Nephron (organoid): ENCODE results near the gene FAM83F.

ENCODE experiments used
- H3K27ac Mint-ChIP-seq, 3 experiments: 2 replicates each; pipeline ENCODE4 v1.8.0; 2020; ENCODE audit warnings: mixed read lengths in 3 of 3, mild to moderate bottlenecking in 2 of 3, moderate library complexity in 1 of 3
- H3K27me3 Mint-ChIP-seq: 2 replicates; pipeline ENCODE4 v1.8.0; 2021; ENCODE audit warnings: low read depth, mild to moderate bottlenecking, moderate library complexity, mixed read lengths
- H3K36me3 Mint-ChIP-seq: 2 replicates; pipeline ENCODE4 v1.8.0; 2020; ENCODE audit warnings: low read depth, mixed read lengths
- H3K4me1 Mint-ChIP-seq: 2 replicates; pipeline ENCODE4 v1.8.0; 2020; ENCODE audit warnings: mixed read lengths
- H3K4me3 Mint-ChIP-seq, 3 experiments: 2 replicates each; pipeline ENCODE4 v1.8.0; 2020; ENCODE audit warnings: mild to moderate bottlenecking in 3 of 3, mixed read lengths in 3 of 3, moderate library complexity in 2 of 3
- H3K9me3 Mint-ChIP-seq: 2 replicates; pipeline ENCODE4 v1.8.0; 2020; ENCODE audit warnings: mixed read lengths
- CTCF ChIP-seq, 3 experiments: fragments of 200-600 bp; sonication (generic); IDR thresholded peaks; one replicate each; pipeline ENCODE4 v1.5.0; 2021; ENCODE audit warnings: antibody characterized with exemption in 3 of 3; ENCODE audit not compliant: unreplicated experiment in 3 of 3

FAM83F gene

GRCh38 chr22:40030026-40030757 is 35.4 kb downstream of the FAM83F start:
- no peak for TF ChIP-seq CTCF (IDR thresholded peaks at IDR 0.05; ENCODE audit: unreplicated experiment in 3 of 3)
- no peak overlapping the region for H3K27ac Mint-ChIP-seq
- H3K36me3 Mint-ChIP-seq = no peaks in the 10 kb centered on the region
- H3K9me3 Mint-ChIP-seq = no peaks in the 10 kb centered on the region
- H3K27me3 Mint-ChIP-seq = peaks cover under 1% of the 10 kb centered on the region
- no peak overlapping the region for H3K4me3 Mint-ChIP-seq
- H3K4me1 Mint-ChIP-seq = peaks cover 9% of the 10 kb centered on the region

DNA sequence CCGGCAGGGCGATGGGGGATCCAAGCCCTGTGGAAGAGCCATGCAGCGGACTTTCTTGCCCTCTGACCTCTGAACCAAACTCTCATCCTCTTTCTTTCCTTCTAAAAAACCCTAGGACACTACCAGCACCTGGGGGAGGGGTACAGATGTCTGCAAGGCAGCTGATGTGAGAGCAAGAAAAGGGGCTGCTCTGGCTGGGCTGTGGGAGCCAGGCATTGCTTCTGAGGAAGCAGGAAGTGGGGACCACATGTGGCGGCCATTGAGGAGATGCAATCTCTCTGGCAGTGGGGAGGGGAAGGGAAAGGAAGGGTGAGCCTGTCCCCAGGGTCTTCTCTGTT is 36.0 kb downstream of the FAM83F start:
- Mint-ChIP-seq H3K4me3 (no peak overlapping the region), H3K9me3 (no peaks in the 10 kb centered on the region), H3K4me1 (peaks cover 9% of the 10 kb centered on the region), H3K36me3 (no peaks in the 10 kb centered on the region), H3K27ac (no peak overlapping the region), H3K27me3 (no peaks in the 10 kb centered on the region)
- no peak for TF ChIP-seq CTCF (IDR thresholded peaks at IDR 0.05; ENCODE audit: unreplicated experiment in 3 of 3)

- H3K27me3 Mint-ChIP-seq = no peaks in the 10 kb centered on the region
- H3K27ac Mint-ChIP-seq = no peak overlapping the region
- H3K4me1 Mint-ChIP-seq = peaks cover 9% of the 10 kb centered on the region
- H3K4me3 Mint-ChIP-seq = no peak overlapping the region
- H3K9me3 Mint-ChIP-seq = no peaks in the 10 kb centered on the region
- no peaks in the 10 kb centered on the region for H3K36me3 Mint-ChIP-seq
- TF ChIP-seq CTCF (IDR thresholded peaks at IDR 0.05; ENCODE audit: unreplicated experiment in 3 of 3) = no peak
Observed at GRCh38 chr22:40031766-40032470, 37.2 kb downstream of the FAM83F start.

- Mint-ChIP-seq H3K27me3 (no peaks in the 10 kb centered on the region), H3K4me1 (peaks cover 6% of the 10 kb centered on the region), H3K9me3 (no peaks in the 10 kb centered on the region), H3K4me3 (no peak overlapping the region), H3K36me3 (no peaks in the 10 kb centered on the region), H3K27ac (no peak overlapping the region)
- no peak for TF ChIP-seq CTCF (IDR thresholded peaks at IDR 0.05; ENCODE audit: unreplicated experiment in 3 of 3)
Observed at GRCh38 chr22:40033586-40034380, 39.0 kb downstream of the FAM83F start.

- Mint-ChIP-seq H3K36me3 (no peaks in the 10 kb centered on the region), H3K27ac (peak overlapping the region in 1 of 3 experiments; percentile 27)
Observed at GRCh38 chr22:40035351-40035750, 40.6 kb downstream of the FAM83F start.

More at GRCh38 chr22:40035351-40035750, 40.6 kb downstream of the FAM83F start:
- no peaks in the 10 kb centered on the region for H3K27me3 Mint-ChIP-seq
- H3K9me3 Mint-ChIP-seq = no peaks in the 10 kb centered on the region
- peaks cover 16% of the 10 kb centered on the region for H3K4me1 Mint-ChIP-seq
- H3K4me3 Mint-ChIP-seq = no peak overlapping the region
- TF ChIP-seq CTCF (IDR thresholded peaks at IDR 0.05; ENCODE audit: unreplicated experiment in 3 of 3) = no peak
